NCI-H524 treated with DMSO at 0.1 percent for 48 hours (cell line): ENCODE data around the gene GYS2.

Experiments
- DNase-seq: peaks from one replicate; lab custom pipeline; 2025; lab: John Stamatoyannopoulos, UW

Gene GYS2

DNA sequence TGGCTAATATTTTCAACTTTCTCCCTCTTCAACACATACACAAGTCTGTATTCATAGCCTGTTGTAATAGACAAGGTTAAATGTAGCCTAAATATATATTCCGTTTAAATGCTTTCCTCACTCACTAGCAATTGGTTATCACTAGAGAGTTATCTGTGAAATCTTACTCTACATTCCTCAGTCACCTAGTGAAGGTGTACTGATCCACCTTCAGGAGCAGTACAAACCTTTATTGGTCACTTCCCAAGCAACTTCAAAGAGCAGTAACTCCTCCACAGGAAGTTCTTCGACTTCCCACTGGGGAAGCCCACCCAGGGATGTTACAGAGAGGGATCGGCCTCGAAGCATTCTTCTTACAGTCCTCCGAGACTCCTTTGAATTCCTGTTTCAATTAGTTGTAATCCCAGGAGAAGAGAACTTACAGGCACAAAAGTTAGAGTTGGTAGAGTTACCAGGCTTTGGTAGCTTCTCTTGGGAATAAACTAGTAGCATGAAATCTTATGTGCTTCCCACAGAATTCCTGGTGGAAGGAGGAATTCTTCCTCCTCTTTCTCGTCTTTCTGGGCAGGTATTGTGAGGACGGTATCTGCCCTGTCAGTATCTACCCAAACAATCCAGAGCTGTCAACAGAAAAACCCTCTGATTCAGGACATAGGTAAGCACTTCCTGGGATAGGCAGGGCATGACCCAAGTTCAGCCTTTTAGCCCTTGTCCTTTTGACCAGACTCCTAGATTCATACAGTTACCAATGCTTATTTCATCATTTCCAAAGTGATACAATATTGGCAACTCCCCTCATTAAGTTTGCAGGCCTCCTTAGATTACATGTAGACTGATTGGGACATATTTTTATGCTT lies at the start of gene GYS2:
TSS of gene GYS2 (minus strand) at position 603 of the 857 bp plus-strand sequence. CDS start at position 348, 255 bp downstream.
- no peak for DNase-seq

- DNase-seq: no peak
Measured at GRCh38 chr12:21651821-21652220, 47.2 kb upstream of the GYS2 start.

DNA sequence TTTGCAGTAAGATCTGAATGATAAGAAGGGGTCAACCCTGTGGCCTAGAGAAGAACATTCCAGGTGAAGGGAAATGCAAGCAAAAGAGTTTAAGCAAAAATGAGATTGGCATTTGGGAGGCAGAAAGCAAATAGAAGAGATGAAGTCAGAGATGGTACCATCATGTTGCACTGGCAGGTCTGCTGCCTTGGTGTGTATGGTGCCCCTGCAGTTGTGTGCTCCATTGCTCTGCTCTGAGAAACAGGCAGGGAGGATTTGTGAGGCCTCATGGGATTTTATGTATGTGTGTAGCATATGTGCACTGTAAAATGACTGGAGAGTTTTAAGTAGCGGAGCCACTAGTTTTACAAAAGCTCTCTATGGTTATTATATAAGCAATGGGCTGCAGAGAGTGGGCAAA lies 46.4 kb upstream of the GYS2 start:
- no peak for DNase-seq

- no peak for DNase-seq
Measured at GRCh38 chr12:21649034-21649433, 44.4 kb upstream of the GYS2 start.

DNA sequence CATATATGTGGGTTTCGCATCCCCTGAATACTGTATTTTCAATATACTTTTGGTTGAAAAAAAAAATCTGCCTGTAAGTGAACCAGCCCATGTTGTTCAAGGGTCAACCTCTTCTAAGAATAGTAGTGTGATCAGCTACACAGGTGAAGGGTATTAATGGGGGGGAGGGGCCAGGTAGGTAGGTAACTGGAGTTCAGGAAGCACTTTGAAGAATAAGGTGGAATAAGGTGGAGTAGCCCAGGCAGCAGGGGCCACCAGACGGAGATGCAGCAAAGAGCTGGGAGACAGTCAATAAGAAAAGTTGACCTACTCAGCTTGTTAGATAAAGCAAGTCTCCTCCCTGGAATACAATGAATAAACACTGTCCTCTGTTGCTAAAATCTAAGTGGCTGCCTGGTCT lies 43.7 kb upstream of the GYS2 start:
- DNase-seq: no peak

DNA sequence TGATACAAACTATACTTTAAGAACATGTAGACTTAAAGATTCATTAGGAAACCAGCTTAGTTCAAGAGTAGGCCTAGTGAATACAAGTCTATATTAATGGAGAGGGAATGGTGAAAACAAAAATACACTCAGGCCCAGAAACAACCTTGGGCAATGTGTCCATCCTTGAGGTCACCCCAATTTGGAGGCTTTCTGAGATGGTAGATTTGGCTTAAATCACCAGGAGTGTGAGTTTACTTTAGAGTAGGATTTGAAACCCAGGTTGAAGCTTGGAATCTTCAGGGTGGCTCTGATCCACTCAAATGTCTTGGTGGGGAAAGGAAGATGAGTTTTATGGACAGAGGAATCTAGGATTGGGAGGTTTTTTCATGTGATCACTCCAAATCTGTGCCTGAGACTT lies 42.5 kb upstream of the GYS2 start:
- no peak for DNase-seq

DNA sequence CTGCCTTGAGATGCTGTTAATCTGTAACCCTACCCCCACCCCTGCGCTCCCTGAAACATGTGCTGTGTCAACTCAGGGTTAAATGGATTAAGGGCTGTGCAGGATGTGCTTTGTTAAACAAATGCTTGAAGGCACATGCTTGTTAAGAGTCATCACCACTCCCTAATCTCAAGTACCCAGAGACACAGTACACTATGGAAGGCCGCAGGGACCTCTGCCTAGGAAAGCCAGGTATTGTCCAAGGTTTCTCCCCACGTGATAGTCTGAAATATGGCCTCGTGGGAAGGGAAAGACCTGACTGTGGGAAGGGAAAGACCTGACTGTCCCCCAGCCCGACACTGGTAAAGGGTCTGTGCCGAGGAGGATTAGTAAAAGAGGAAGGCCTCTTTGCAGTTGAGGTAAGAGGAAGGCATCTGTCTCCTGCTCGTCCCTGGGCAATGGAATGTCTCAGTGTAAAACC lies 40.4 kb upstream of the GYS2 start:
- DNase-seq: peak; percentile 30

DNA sequence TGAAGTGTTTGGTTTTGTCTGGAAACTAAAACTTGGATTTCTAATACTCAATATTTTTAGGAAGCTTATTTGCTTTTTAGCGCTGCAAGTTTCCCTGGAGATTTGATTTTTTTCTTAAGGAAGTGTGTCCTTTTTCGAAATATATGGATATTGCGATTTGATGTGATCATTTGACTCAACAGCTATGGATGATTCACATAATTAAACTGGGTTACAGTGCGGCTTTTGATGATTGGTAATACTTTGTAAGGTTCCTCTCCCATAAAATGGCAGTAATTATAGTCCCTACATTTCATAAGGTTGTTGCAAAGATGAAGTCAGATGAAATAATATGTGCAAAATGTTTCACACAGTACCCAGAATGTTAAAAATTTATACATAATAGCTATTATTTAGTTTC lies 39.9 kb upstream of the GYS2 start:
- no peak for DNase-seq

DNA sequence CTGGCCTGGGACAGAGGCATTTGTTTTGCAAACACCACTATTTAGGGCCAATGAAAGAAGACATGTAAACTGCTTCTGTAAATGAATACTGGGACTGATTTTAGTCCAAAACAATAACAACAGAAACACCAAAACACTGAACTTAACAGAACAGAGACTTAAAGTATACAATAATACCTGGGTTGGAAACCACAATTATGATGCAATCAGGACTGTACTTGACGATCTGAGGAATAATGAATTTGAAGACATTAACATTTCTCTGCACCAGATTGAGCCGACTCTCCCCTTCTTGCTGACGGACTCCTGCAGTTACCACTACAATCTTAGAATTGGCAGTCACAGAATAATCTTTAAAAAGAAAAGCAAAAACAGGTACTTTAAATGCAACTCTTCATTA lies 39.1 kb upstream of the GYS2 start:
- no peak for DNase-seq

GRCh38 chr12:21642707-21643389 lies 38.2 kb upstream of the GYS2 start:
- DNase-seq: no peak

DNA sequence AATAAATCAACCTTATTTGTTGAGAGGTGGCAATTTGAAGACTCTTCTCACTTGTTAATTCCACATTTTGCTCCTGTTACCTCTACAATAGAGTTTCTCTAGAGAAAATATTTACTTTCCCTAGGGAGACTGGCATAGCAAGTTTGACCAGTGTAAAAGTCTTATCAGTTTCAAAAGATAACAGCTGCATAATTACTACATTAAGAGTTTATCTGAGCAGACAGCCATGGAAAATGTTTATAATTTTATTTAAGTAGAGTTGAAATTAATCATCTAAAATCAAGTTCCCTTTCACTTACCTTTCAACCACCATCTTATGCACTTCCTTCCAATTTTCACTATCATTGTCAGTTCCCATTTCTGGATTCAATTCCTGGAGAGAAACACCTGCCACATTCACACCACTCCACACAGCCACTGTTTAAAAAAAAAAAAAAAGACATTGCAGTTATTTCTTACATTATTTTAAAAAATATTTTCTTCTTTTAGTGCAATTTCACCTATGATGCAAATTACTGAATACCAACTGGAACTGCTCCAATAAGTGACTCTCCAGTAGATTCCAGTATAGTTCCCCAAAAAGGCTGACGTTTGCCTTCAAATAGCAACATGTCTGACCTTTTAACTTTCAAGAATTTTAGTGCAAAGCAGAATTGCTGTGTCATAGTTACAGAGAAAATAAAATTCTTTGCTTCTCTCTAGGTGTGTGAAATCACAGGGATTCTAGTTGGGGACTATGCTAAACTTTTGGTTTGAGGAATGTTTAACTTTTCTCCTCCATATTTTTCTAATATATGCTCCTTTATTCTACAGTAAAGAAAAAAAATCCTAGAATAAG lies 33.6 kb upstream of the GYS2 start:
- no peak for DNase-seq

- no peak for DNase-seq
Measured at GRCh38 chr12:21634245-21634644, 29.6 kb upstream of the GYS2 start.

GRCh38 chr12:21631367-21631766 lies 26.7 kb upstream of the GYS2 start:
- no peak for DNase-seq

GRCh38 chr12:21627924-21628323 lies 23.3 kb upstream of the GYS2 start:
- no peak for DNase-seq

DNA sequence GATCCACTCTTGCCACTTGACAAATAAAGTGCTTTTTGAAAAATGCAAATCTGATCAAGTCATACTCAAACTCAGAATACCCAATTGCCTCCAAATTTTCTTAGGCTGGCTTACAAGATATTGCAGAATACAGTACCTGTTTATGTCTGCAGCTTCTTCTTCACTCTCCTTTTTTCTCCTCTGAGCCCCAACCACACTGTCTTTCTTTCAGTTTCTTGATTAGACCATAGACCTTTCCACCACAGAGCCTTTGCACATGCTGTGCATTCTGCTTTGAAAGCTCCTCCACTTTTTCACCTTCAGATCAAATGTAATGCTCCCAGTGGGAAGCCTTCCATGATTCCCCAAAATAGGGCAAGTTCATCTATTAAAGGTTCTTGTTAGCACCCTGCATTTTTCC lies 13.9 kb upstream of the GYS2 start:
- no peak for DNase-seq

GRCh38 chr12:21617030-21617429 lies 12.4 kb upstream of the GYS2 start:
- DNase-seq: no peak

- no peak for DNase-seq
Measured at GRCh38 chr12:21615431-21615830, 10.8 kb upstream of the GYS2 start.

- no peak for DNase-seq
Measured at GRCh38 chr12:21614506-21614905, 9.9 kb upstream of the GYS2 start.

GRCh38 chr12:21613931-21614330 lies 9.3 kb upstream of the GYS2 start:
- no peak for DNase-seq

GRCh38 chr12:21608196-21608595 lies 3.5 kb upstream of the GYS2 start:
- DNase-seq: no peak

DNA sequence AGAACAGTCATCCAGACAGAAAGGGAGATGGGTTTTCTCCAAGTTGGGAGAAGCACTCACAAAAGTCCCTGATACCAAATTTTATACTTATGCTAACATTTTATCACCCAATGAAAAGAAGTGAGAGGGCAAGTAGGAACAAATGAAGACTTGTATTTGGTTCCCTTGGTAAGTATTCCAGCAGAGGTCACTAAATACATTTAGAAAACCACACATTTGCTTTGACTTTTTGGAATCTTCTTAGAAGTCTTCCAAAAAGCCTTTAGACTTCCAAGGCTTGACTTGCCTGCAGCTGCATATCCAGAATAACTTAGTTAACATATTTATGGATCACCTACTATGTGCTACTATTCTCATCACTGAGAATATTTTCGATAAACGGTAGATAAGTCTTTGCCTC lies 3.1 kb upstream of the GYS2 start:
- DNase-seq: no peak

DNA sequence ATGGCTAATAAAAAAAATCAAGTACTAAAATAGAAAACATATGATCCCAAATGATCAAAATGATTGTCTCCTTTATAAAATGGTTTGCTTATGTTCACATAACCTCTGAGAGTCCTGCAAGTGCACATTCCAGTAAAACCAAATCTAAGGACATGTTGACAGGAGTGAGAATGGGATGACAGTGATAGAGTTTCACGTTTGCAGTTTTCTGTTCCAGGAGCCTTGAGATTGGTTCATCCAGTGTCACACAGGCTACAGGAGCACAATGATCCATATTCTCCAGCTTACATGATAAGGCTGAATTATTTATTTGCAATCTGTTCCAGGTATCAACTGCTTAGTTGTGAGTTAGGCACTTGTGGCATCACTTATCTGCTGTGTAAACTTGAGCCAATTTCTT lies 1.5 kb upstream of the GYS2 start:
- no peak for DNase-seq

DNA sequence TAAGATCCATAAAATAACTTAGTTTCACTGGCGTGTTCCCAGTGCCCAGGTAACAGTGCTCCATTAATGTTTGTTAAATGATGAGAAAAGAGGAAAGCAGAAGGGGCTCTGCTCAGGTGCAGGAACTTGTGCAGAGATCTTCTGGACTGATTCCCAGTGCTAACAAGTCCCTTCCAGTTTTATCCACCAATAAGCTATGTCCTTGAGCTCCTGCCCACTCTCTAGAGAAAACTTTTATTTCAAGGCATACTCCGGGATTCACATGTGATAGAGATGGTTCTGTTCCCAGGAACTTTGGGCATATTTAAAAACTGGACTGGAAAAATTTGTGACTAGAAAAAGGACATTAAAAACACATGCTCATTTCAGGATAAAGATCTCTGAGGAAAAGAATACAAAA lies 1.9 kb downstream of the GYS2 start:
- DNase-seq: no peak
